ENCODE measurements around the gene KAT2A.

Gene KAT2A

DNA sequence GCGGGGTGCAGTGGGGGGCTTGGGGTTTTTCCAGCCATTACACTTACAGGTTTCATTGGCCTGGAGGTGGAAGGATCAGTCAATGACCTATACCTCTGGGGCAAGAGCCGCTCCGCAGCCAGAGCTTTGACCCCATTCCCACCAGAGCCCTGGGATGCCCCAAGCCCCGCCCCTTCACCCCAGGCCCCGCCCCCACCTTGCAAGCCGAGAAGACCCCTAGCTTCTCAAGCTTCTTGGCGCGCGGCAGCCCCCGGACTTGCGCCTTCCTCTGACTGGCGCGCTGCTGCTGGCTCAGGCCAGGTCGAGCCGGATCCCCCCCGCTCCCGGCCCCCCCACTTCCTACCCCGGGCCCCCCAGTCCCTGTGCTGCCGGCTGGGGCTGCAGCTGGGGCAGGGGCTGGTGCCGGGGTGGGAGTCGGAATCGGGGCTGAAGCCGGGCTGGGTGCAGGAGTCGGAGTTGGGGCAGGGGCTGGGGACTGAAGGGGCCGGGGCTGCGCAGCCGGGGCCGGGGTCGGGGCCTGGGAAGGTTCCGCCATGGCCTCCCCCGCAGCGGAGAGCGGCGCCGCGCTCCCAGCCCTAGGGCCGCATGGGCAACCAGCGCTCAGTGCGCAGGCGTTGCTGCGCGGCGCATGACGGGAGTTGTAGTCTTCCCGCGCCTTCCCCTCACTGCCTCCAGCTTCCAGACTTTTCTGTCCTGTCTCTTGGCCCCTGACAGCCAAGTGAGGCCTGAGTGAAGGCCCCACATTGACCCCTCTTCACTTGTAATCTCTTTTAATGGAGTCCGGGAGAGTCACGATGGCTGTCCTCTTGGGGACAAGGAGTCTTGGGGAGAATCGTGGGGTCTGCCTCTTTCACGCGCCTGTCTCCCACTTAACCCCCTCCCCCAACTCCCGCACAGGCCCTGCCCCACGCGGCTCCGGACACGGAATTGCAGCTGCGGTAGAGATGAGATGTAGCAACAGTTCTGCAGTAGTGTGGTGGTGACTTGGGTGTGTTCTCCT is at the start of gene KAT2A:
TSS of gene KAT2A (minus strand) at position 598 of the 1,000 bp plus-strand sequence. CDS start at position 535, 63 bp downstream.
- H3K27ac ChIP-seq = peak within 1 kb of the TSS; percentile 86
- TF ChIP-seq, protein P1, sequence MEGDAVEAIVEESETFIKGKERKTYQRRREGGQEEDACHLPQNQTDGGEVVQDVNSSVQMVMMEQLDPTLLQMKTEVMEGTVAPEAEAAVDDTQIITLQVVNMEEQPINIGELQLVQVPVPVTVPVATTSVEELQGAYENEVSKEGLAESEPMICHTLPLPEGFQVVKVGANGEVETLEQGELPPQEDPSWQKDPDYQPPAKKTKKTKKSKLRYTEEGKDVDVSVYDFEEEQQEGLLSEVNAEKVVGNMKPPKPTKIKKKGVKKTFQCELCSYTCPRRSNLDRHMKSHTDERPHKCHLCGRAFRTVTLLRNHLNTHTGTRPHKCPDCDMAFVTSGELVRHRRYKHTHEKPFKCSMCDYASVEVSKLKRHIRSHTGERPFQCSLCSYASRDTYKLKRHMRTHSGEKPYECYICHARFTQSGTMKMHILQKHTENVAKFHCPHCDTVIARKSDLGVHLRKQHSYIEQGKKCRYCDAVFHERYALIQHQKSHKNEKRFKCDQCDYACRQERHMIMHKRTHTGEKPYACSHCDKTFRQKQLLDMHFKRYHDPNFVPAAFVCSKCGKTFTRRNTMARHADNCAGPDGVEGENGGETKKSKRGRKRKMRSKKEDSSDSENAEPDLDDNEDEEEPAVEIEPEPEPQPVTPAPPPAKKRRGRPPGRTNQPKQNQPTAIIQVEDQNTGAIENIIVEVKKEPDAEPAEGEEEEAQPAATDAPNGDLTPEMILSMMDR (conservative IDR thresholded peaks at IDR 0.05) = no peak
- TF ChIP-seq ZFX (IDR thresholded peaks at IDR 0.05) = peak; percentile 87; the same call in 1 of the 2 replicates

DNA sequence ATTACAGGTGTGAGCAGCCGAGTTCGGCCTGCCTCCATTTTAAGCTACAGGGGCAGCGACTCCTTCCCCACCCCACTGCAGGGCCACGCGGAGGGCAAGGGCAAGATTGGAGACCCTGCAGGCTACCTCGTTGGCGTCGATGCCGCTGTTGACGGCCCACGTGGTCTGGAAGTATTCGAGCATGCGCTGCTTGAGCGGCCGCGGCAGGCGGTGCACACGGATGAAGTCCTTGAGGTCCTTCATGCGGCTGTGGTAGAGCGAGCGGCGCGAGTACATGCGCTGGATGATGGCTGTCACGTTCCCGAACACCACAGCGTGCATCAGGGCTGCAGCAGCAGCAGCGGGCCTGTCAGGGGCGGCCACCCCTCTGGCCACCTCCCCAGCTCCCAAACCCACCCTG is 48.2 kb upstream of the KAT2A start:
- H3K27ac ChIP-seq = no peak overlapping the region
- TF ChIP-seq, protein P1 (conservative IDR thresholded peaks at IDR 0.05) = no peak
- TF ChIP-seq ZFX (IDR thresholded peaks at IDR 0.05) = no peak

DNA sequence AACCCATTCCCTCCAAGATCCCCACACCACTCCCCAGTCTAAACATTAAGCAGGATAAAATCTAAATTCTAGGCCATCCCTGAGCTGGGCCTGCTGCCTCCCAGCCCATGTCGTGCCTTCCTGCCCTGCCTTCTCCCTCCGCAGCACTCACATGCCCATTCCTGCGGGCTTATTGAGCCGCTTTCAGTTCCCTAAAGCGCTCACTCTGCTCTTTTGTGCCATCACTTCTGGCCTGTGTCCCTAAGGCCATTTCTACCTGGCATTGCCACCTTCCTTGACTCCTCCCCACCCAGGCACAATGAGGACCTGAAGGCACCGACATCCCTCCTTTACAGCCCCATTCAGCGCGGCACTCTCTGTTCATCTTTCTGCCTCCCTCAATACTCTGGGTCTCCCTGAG is 46.6 kb upstream of the KAT2A start:
- H3K27ac ChIP-seq = no peak overlapping the region
- TF ChIP-seq ZFX (IDR thresholded peaks at IDR 0.05) = no peak
- TF ChIP-seq, protein P1 (conservative IDR thresholded peaks at IDR 0.05) = no peak

DNA sequence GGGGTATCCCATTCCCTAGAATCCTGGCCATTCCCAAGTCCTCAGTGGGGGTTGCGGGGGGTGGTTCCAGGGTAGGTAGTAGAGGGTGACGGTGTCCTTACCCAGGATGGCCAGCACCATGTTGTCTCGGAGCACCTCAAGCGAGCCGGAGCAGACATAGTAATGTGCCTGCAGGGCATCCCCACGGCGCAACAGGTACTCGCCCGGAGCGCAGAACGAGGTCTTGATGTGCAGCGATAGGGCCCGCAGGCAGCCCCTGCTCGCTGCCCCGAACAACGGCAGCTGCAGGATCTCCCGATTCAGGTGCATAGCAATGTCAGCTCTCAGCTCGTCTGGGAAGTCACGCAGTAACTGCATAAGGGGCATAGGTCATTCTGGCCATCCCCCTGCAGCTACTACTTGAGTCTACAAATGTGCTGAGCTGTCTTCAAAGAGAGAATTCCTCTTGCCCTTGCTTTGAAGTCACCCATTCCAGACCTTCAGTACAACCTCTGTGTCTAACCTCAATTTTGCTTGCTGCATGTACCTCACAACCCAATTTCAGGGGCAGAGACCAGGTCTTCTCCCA is 45.1 kb upstream of the KAT2A start:
- H3K27ac ChIP-seq = no peak overlapping the region
- no peak for TF ChIP-seq ZFX (IDR thresholded peaks at IDR 0.05)
- TF ChIP-seq, protein P1 (conservative IDR thresholded peaks at IDR 0.05) = no peak

DNA sequence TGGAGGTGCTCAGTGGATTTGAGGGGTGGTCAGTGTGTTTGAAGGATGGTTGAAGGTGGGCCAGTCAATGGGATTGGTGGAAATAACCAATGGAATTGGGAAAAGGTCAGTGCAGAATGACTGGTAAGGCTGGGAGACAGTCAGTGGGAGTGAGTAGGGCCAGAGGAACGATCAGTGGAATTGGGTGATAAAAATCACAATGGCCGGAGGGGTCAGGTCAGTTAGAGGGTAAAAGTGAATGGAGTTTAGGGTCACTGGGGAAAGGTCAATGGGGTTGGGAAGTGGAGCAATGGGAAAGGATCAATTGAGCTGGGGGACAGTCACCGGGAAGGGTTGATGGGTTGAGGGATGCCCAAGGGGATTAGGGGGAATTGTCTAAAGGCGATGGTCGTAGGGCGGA is 44.6 kb upstream of the KAT2A start:
- TF ChIP-seq ZFX (IDR thresholded peaks at IDR 0.05) = no peak
- TF ChIP-seq, protein P1 (conservative IDR thresholded peaks at IDR 0.05) = no peak
- H3K27ac ChIP-seq = no peak overlapping the region

DNA sequence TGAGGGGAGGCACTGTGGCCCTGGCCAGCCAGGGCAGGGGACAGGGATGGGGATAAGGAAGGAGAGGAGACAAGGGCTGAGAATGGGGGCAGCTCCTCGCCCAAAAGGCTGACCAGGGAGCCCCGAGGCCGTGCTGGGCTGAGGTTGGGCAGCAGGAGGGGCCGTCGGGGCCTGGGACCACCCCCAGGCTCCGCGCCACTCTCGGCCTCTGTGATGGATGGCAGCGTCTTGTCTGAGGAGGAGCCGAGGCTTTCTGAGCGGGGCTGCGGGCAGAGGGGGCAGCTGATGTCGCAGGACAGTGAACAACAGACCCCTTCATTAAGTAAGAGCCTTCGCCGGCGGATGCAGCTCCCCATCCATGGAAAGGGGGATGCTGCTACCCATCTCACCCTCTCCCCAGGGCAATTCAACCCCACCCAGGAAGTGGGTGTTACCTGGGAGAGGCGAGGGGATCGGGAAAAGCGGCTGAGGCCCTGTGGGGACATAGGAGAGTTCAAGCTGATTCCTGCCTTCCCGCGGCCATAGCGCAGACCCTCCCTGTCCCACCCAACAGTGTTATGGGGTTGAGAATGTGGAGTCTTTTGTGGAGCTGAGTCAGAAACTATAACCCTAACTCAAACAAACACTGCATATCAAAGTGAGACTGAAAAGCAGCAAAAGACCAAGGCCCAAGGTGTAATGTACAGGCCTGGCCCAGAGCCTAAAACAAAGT is 42.7 kb upstream of the KAT2A start:
- no peak overlapping the region for H3K27ac ChIP-seq
- no peak for TF ChIP-seq ZFX (IDR thresholded peaks at IDR 0.05)
- TF ChIP-seq, protein P1 (conservative IDR thresholded peaks at IDR 0.05) = no peak

All from C4-2B (cell line).